Bronchial epithelial cell (primary cell): ENCODE measurements around the gene NFATC4. TPM values are rescaled to one million over a fixed set of nuclear protein-coding genes. Genes with fewer than 3 reads are reported as not detected.

Experiments used
- DNase-seq: peaks from one replicate; pipeline ENCODE4 v3.0.0-alpha.2; 2010; ENCODE audit warnings: low read depth
- FAIRE-seq: peaks from 2 replicates; lab custom pipeline; 2011; peaks lifted over from hg19 to GRCh38; lab: Jason Lieb, UNC
- H3K27me3 ChIP-seq: 2 replicates; pipeline ENCODE4 v1.5.1; 2011; ENCODE audit warnings: low read length; ENCODE audit not compliant: control insufficient read depth, insufficient read depth
- H3K36me3 ChIP-seq: 2 replicates; pipeline ENCODE4 v1.5.1; 2011; ENCODE audit warnings: low read length; ENCODE audit not compliant: control insufficient read depth, insufficient read depth
- H3K4me3 ChIP-seq: 2 replicates; pipeline ENCODE4 v1.5.1; 2011; ENCODE audit warnings: mild to moderate bottlenecking, low read depth, low read length, control low read depth
- total RNA-seq: library from RNA; depleted of rRNA; stranded (reverse); fragments of >200 nt; gene quantifications from 2 replicates; pipeline ENCODE4 v1.2.1, GENCODE V29; 2014
- TF ChIP-seq, protein P1 (sequence below): IDR thresholded peaks from 2 replicates; pipeline ENCODE4 v1.5.1; 2011; ENCODE audit warnings: mild to moderate bottlenecking, moderate library complexity, low read length, control low read depth, inconsistent platforms; ENCODE audit not compliant: insufficient read depth, severe bottlenecking

Gene NFATC4
- 4.7 and 7.3 TPM in 2 replicates for total RNA-seq

DNA sequence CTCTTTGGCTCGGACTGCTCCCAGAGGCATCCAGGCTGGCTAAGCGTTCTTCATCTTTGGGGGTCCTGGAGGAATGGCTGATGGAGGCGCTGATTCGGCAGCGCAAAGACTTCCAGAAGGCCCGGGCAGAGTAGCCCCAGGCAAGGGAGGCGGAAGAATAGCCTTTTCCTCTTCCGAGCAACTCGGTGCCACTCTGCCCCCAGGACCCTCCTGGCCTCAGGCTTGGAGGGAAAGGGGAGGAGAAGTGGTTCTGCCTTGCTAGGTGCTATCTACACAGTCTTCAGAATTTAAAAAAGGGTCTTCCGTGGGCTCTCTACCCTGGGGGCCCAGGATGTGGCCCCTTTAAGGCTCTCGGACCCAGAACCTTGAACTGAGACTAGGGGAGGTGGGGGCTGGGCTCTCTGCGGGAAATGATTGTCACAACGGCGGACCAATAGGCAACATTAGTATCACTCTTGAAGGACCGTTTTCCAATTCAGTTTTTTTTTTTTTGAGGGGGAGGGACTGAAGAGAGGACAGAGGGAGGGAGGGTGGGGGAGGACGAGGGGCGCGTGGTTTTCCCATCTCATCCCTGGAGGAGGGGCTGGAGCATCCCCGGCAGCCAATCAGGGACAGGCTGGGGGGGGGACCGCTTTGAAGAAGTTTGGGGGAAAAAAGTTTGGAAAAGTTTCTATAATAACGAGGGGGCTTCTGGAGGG, at the start of gene NFATC4:
Gene NFATC4, plus strand, starts transcription at position 671 of the 698 bp plus-strand sequence. CDS start 157 bp downstream, outside the sequence.
- TF ChIP-seq, protein P1, sequence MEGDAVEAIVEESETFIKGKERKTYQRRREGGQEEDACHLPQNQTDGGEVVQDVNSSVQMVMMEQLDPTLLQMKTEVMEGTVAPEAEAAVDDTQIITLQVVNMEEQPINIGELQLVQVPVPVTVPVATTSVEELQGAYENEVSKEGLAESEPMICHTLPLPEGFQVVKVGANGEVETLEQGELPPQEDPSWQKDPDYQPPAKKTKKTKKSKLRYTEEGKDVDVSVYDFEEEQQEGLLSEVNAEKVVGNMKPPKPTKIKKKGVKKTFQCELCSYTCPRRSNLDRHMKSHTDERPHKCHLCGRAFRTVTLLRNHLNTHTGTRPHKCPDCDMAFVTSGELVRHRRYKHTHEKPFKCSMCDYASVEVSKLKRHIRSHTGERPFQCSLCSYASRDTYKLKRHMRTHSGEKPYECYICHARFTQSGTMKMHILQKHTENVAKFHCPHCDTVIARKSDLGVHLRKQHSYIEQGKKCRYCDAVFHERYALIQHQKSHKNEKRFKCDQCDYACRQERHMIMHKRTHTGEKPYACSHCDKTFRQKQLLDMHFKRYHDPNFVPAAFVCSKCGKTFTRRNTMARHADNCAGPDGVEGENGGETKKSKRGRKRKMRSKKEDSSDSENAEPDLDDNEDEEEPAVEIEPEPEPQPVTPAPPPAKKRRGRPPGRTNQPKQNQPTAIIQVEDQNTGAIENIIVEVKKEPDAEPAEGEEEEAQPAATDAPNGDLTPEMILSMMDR: no peak
- H3K27me3 ChIP-seq: no peaks in the 10 kb centered on the region
- DNase-seq: peak; percentile 75
- no peak for FAIRE-seq
- peak within 1 kb of the TSS; percentile 65 for H3K4me3 ChIP-seq
- peaks cover 1% of the 10 kb centered on the region for H3K36me3 ChIP-seq

DNA sequence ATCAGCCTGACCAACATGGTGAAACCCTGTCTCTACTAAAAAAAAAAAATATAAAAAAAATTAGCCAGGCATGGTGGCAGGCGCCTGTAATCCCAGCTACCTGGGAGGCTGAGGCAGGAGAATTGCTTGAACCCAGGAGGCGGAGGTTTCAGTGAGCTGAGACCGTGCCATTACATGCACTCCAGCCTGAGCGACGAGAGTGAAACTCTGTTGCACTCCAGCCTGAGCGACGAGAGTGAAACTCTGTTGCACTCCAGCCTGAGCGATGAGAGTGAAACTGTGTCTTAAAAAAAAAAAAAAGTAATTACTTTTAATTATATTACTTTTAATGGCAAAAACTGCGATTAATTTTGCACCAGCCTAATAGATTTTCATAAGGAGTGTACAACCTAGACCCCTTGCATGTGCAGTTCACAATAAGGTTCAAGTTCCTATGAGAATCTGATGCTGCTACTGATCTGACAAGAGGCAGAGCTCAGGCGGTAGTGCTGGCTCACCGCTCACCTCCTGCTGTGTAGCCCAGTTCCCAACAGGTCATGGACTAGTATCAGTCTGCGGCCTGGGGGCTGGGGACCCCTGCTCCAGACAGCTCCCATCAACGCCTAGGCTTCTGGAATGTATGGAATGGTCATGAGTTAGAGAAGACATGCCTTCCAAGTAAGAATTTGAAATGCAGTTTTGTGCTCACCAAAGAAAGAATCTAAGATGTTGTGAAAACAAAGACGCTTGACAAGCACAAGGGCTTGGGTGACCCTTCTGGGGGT, 46.6 kb upstream of the NFATC4 start:
- TF ChIP-seq, protein P1: no peak
- H3K36me3 ChIP-seq: no peaks in the 10 kb centered on the region
- no peak overlapping the region for H3K4me3 ChIP-seq
- no peaks in the 10 kb centered on the region for H3K27me3 ChIP-seq
- no peak for FAIRE-seq
- DNase-seq: no peak

DNA sequence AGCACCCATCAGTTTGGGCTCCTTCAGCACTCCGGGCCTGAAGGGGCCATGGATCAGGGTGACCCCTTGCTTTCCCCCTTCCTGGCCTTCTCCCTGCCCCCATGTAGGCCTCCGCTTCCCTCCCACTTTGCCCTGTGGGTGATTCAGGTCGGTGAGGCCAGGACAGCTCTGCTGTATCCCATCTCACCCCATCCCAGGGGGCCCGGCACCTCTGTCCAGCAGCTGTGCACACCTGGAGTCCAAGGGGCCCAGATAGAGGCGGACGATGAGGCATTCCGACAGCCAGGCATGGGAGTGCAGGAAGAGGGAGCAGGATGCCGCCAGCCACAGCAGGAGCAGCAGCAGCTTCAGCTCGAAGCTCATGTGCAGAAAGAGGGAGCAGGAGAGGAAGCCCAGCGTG, 45.3 kb upstream of the NFATC4 start:
- Histone ChIP-seq H3K4me3 (no peak overlapping the region), H3K36me3 (no peaks in the 10 kb centered on the region), H3K27me3 (no peaks in the 10 kb centered on the region)
- FAIRE-seq (no peak), DNase-seq (no peak)
- TF ChIP-seq, protein P1: no peak

DNA sequence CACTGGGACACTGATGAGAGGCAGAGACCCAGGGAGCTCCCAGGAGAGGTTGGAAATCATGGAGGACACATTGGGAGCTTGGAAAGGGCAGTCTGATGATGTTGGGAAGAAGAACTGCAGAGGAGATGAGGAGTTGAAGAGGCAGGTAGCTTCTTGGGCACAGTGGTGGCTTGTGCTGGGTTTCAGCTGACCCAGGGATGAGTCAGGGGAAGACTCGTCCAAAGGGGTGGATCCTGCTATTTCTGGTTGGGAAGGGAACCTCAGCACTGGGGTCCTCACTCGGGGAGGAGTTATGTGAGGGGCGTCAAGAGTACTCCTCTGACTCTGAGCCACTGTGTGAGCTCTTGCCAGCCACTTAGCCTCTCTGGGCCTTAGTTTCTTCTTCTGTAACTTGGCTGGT, 44.6 kb upstream of the NFATC4 start:
- TF ChIP-seq, protein P1: no peak
- Histone ChIP-seq H3K36me3 (no peaks in the 10 kb centered on the region), H3K27me3 (no peaks in the 10 kb centered on the region), H3K4me3 (no peak overlapping the region)
- FAIRE-seq (no peak), DNase-seq (no peak)

DNA sequence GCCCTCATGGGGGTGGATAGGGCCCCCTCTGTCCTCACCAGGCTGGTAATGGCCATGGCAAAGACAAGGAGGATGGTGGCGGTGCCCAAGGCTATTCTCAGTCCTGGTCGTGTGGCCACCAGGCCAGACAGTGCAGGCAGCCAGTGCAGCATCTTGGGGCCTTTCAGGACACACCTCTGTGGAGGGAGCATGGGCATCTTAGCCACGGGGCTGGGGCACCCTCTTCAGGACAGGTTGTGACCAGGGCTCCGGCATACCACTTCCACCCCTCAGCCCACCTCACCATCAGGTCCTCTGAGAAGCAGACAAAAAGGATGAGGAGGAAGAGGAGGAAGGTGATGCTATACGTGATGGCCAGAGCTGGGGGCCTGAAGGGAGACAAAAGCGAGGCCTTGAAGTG, 44.0 kb upstream of the NFATC4 start:
- no peak for FAIRE-seq
- DNase-seq: no peak
- Histone ChIP-seq H3K36me3 (no peaks in the 10 kb centered on the region), H3K4me3 (no peak overlapping the region), H3K27me3 (no peaks in the 10 kb centered on the region)
- TF ChIP-seq, protein P1: no peak
